ENCODE measurements around the gene S1PR2. TPM values are rescaled to one million over a fixed set of nuclear protein-coding genes. Genes with fewer than 3 reads are reported as not detected.

The S1PR2 gene
- total and polyA plus RNA-seq, 4 donors: 1.2 to 4.8 (median 3.3) TPM

GRCh38 chr19:10205636-10206035 is 25.5 kb downstream of the S1PR2 start:
- H3K4me1 ChIP-seq (ENCODE audit: control insufficient read depth in 4 of 4, insufficient read depth in 4 of 4, low read length in 3 of 4): no peaks in the 10 kb centered on the region
- H3K27ac ChIP-seq (ENCODE audit: low read depth in 1 of 2, low read length in 2 of 2): no peak overlapping the region
- no peak for DNase-seq (ENCODE audit: low spot score)
- TF ChIP-seq, protein P1, sequence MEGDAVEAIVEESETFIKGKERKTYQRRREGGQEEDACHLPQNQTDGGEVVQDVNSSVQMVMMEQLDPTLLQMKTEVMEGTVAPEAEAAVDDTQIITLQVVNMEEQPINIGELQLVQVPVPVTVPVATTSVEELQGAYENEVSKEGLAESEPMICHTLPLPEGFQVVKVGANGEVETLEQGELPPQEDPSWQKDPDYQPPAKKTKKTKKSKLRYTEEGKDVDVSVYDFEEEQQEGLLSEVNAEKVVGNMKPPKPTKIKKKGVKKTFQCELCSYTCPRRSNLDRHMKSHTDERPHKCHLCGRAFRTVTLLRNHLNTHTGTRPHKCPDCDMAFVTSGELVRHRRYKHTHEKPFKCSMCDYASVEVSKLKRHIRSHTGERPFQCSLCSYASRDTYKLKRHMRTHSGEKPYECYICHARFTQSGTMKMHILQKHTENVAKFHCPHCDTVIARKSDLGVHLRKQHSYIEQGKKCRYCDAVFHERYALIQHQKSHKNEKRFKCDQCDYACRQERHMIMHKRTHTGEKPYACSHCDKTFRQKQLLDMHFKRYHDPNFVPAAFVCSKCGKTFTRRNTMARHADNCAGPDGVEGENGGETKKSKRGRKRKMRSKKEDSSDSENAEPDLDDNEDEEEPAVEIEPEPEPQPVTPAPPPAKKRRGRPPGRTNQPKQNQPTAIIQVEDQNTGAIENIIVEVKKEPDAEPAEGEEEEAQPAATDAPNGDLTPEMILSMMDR (IDR thresholded peaks at IDR 0.05; ENCODE audit: low read depth, low read length, missing input control): no peak
- no peak for TF ChIP-seq RAD21 (IDR thresholded peaks at IDR 0.05)
- no peak for TF ChIP-seq TAF1 (conservative IDR thresholded peaks at IDR 0.05)
- TF ChIP-seq FOXA1 (IDR thresholded peaks at IDR 0.05): no peak
- H3K9ac ChIP-seq (ENCODE audit: low read depth in 1 of 2, low read length in 2 of 2): no peak overlapping the region
- H3K36me3 ChIP-seq (ENCODE audit: control insufficient read depth in 4 of 4, insufficient read depth in 3 of 4, low read depth in 1 of 4, low read length in 3 of 4): no peaks in the 10 kb centered on the region
- 96% methylated on average over 4 of the region's 4 CpGs for WGBS
- H3K27me3 ChIP-seq (ENCODE audit: control insufficient read depth in 4 of 4, insufficient read depth in 4 of 4, low read length in 3 of 4): no peaks in the 10 kb centered on the region
- H3K4me3 ChIP-seq (ENCODE audit: low read depth in 1 of 3, low read length in 3 of 3): no peak overlapping the region
- no peaks in the 10 kb centered on the region for H3K9me3 ChIP-seq (ENCODE audit: control insufficient read depth in 4 of 4, low read length in 3 of 4)

DNA sequence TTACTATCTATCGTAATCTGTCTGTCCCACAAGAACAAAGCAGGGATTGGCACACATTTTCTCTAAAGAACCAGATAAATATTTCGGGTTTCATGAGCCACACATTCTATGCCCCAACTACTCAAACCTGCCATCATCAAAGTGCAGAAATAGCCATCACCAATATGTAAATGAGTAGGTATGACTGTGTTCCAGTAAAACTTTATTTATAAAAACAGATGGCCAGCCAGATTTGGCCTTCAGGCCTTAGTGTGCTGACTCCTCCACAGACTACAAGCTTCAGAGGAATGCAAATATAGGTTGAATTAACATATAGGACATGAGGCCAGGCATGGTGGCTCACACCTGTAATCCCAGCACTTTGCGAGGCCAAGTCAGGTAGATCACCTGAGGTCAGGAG is 27.4 kb downstream of the S1PR2 start:
- Histone ChIP-seq H3K9ac (ENCODE audit: low read depth in 1 of 2, low read length in 2 of 2) (no peak overlapping the region), H3K4me1 (ENCODE audit: control insufficient read depth in 4 of 4, insufficient read depth in 4 of 4, low read length in 3 of 4) (no peaks in the 10 kb centered on the region), H3K27me3 (ENCODE audit: control insufficient read depth in 4 of 4, insufficient read depth in 4 of 4, low read length in 3 of 4) (no peaks in the 10 kb centered on the region), H3K27ac (ENCODE audit: low read depth in 1 of 2, low read length in 2 of 2) (no peak overlapping the region), H3K4me3 (ENCODE audit: low read depth in 1 of 3, low read length in 3 of 3) (no peak overlapping the region), H3K36me3 (ENCODE audit: control insufficient read depth in 4 of 4, insufficient read depth in 3 of 4, low read depth in 1 of 4, low read length in 3 of 4) (no peaks in the 10 kb centered on the region), H3K9me3 (ENCODE audit: control insufficient read depth in 4 of 4, low read length in 3 of 4) (no peaks in the 10 kb centered on the region)
- no peak for DNase-seq (ENCODE audit: low spot score)
- TF ChIP-seq ATF3 (IDR thresholded peaks at IDR 0.05) (no peak), FOXA2 (IDR thresholded peaks at IDR 0.05) (no peak), SP1 (IDR thresholded peaks at IDR 0.05) (no peak), YY1 (IDR thresholded peaks at IDR 0.05) (no peak), EGR1 (IDR thresholded peaks at IDR 0.05; ENCODE audit: low read depth in 2 of 2) (no peak), FOXA1 (IDR thresholded peaks at IDR 0.05) (no peak), GABPA (IDR thresholded peaks at IDR 0.05 in 1 of 2, conservative IDR thresholded peaks at IDR 0.05 in 1 of 2) (no peak), JUND (IDR thresholded peaks at IDR 0.05) (no peak), NR2F2 (IDR thresholded peaks at IDR 0.05) (no peak), HNF4G (IDR thresholded peaks at IDR 0.05) (no peak), TAF1 (conservative IDR thresholded peaks at IDR 0.05) (no peak), RXRA (IDR thresholded peaks at IDR 0.05) (no peak), HNF4A (conservative IDR thresholded peaks at IDR 0.05) (no peak)
- TF ChIP-seq, protein P1 (IDR thresholded peaks at IDR 0.05; ENCODE audit: low read depth, low read length, missing input control): no peak
- TF ChIP-seq, protein P2, sequence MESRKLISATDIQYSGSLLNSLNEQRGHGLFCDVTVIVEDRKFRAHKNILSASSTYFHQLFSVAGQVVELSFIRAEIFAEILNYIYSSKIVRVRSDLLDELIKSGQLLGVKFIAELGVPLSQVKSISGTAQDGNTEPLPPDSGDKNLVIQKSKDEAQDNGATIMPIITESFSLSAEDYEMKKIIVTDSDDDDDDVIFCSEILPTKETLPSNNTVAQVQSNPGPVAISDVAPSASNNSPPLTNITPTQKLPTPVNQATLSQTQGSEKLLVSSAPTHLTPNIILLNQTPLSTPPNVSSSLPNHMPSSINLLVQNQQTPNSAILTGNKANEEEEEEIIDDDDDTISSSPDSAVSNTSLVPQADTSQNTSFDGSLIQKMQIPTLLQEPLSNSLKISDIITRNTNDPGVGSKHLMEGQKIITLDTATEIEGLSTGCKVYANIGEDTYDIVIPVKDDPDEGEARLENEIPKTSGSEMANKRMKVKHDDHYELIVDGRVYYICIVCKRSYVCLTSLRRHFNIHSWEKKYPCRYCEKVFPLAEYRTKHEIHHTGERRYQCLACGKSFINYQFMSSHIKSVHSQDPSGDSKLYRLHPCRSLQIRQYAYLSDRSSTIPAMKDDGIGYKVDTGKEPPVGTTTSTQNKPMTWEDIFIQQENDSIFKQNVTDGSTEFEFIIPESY (IDR thresholded peaks at IDR 0.05): no peak
- TF ChIP-seq, protein P3, sequence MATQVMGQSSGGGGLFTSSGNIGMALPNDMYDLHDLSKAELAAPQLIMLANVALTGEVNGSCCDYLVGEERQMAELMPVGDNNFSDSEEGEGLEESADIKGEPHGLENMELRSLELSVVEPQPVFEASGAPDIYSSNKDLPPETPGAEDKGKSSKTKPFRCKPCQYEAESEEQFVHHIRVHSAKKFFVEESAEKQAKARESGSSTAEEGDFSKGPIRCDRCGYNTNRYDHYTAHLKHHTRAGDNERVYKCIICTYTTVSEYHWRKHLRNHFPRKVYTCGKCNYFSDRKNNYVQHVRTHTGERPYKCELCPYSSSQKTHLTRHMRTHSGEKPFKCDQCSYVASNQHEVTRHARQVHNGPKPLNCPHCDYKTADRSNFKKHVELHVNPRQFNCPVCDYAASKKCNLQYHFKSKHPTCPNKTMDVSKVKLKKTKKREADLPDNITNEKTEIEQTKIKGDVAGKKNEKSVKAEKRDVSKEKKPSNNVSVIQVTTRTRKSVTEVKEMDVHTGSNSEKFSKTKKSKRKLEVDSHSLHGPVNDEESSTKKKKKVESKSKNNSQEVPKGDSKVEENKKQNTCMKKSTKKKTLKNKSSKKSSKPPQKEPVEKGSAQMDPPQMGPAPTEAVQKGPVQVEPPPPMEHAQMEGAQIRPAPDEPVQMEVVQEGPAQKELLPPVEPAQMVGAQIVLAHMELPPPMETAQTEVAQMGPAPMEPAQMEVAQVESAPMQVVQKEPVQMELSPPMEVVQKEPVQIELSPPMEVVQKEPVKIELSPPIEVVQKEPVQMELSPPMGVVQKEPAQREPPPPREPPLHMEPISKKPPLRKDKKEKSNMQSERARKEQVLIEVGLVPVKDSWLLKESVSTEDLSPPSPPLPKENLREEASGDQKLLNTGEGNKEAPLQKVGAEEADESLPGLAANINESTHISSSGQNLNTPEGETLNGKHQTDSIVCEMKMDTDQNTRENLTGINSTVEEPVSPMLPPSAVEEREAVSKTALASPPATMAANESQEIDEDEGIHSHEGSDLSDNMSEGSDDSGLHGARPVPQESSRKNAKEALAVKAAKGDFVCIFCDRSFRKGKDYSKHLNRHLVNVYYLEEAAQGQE (IDR thresholded peaks at IDR 0.05): no peak
- TF ChIP-seq, protein P4, sequence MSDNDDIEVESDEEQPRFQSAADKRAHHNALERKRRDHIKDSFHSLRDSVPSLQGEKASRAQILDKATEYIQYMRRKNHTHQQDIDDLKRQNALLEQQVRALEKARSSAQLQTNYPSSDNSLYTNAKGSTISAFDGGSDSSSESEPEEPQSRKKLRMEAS (IDR thresholded peaks at IDR 0.05): no peak
- 96% methylated on average over 3 of the region's 3 CpGs for WGBS
